Stimulated activated CD8-positive, alpha-beta memory T cell treated with anti-CD3 and anti-CD28 coated beads, Interleukin-4, amount 100 ng/mL, for 4 hours (primary cell): ENCODE results near the gene LRRFIP1.

Experiments
- DNase-seq, 2 donors: peaks; one replicate each; pipeline ENCODE4 v3.0.0-alpha.2; 2020; ENCODE audit warnings: low read depth in 2 of 2, low spot score in 1 of 2

Gene LRRFIP1

DNA sequence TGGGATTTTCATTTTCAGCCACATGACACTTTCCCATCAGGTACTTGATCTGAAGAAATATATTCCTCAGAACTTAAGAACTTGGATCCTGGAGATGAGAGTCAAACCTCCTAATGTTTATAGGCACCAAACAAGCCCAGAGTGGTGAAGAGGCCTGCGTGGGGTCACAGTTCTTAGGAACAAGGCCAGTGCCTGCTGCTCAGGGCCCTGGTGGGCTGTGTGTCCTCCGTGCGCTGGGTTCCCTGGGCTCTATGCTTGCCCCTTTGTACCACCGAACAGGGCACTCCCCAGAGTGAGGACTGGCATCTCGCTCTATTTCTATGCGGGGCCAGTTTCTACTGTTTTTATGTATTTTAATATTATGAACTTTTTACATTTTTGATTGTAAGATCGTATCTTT, 95.2 kb downstream of the LRRFIP1 start:
- DNase-seq = no peak

- no peak for DNase-seq
Observed at GRCh38 chr2:237723023-237723422, 95.6 kb downstream of the LRRFIP1 start.

- no peak for DNase-seq
Observed at GRCh38 chr2:237723602-237724001, 96.2 kb downstream of the LRRFIP1 start.

DNA sequence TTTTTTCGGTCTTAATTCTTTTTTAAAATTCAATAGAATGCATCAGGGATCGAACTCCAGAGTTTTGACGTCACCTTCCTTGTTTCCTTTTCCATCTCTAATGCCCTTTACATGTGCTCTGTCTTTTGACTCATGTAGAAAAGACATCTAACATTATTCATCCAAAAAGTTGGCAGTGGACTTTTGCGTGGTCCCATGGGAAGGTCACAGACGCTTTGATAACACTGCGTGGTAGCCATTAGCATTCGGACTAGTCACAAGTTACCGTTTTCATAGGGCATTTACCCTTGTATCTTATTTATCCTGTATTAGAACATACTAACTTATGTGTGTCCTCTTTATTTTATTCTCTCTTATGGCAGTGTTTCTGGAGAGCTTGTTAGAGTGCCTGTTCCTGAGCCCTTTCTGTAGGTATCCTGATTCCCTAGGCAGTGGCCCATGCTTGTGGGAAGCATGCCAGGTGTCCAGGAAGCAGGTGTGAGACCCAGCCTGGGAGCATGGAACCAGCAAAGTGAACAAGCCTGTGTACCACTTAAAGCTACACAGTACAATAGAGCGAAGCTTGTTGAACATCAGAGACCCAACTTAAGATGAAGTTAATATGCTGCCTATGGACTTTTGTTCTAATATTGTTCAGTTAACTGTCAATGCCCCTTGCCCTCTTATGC, 97.6 kb downstream of the LRRFIP1 start:
- DNase-seq = no peak

- no peak for DNase-seq
Observed at GRCh38 chr2:237725661-237726060, 98.3 kb downstream of the LRRFIP1 start.

- DNase-seq = no peak
Observed at GRCh38 chr2:237726401-237726830, 99.0 kb downstream of the LRRFIP1 start.

DNA sequence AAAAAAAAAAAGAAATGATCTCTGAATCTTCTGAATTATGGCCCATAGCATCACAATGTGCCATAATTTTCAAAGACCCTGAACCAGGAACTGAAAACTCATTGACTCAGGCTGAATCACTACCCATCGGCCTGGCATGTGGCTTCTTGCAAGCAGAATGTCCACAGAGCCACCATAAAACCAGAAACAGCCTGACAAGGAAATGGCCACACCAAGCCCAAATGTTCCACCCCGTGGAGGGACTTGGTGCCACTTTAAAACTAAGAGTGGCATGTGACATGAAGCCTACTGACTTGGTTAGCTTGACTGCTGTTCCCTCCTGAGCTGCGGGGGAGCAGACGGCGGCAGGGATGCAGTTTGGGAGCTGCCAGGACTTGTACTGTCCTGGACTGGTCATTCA, 100.0 kb downstream of the LRRFIP1 start:
- no peak for DNase-seq

DNA sequence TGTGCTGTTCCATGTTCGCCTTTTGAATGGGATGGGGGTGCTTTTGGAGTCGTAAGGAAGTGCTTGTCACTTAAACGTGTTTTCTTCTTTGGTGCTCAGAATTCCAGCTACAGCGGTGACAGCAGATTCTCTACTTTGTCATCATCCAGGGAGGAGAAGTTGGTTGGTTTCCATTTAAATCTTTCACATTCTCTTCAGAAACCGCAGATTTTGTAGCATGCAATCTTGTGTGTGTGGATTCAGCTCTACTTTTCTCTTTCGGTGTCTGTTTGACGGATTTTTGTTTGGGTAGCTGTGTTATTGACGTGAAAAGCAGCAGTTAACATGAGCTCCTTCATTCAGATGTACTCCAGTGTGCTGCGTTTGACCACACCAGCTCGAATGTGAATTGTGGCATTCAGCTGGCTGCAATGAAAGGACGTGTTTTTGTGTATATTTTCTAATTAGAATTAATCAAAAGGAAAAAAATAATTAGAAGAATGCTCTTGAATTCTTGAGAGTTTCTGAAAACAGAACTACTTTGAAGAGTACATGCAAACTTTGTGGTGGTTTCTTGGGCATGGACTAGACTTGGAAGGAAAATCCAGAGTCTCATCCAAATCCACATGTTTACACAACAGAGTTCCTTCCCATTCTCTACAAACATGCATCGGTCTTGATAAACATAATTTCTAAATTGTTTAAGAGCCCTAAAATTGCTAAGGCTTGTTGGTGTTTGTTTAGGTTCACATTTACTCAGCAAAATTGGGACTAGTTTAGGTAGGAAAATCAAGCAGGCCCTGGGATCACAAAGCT, 102.5 kb downstream of the LRRFIP1 start:
- no peak for DNase-seq

GRCh38 chr2:237731663-237732062, 104.3 kb downstream of the LRRFIP1 start:
- no peak for DNase-seq

DNA sequence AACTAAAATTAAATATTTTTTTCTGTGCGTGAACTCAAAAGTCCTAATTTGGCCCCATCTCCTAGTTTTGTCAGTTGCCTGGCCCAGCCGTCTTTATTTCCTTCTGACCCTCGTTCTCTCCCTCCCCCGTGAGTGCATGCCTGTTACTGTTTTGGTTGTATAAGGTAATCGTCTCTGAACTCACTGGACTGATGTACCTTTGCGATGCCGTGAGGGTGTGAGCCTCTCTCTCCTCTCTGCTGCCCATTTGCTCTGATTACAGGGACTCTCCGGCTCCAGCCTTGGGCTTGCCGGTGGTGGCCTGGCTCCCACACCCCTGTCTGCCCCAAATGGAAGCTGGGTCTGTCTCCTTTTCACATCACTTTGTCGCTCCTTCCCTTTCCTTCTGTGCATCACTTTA, 104.7 kb downstream of the LRRFIP1 start:
- no peak for DNase-seq

DNA sequence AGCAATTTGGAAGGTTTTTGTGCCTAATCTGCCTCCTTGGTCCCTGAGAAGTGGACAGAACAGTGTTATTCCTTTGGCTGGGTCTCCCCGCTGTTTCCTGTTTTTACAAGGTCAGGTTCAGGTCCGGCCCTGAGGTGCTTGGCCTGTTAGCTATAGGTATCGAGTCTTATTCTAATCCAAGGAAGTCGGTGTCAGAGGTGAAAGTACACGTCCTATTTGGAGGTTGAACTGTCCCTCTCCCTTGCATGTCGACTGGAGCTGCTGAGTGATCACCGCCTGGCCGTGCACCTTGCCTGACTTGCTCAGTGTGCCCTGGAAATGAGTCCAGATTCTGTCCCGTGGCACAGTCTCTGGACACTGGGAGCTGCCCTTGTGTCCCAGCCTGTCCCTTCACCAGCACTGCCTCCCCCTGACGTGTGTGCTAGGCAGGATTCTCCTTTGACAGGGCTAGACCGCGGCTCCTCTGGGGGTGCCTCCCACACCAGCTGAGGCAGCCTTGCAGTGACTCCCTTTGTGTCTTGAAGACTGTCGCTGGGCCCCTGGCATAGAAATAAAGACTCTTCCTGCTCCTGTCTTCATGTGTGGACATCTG, 105.5 kb downstream of the LRRFIP1 start:
- no peak for DNase-seq

- no peak for DNase-seq
Observed at GRCh38 chr2:237733677-237734300, 106.4 kb downstream of the LRRFIP1 start.

GRCh38 chr2:237734905-237735623, 107.7 kb downstream of the LRRFIP1 start:
- no peak for DNase-seq

GRCh38 chr2:237735798-237736197, 108.4 kb downstream of the LRRFIP1 start:
- no peak for DNase-seq

GRCh38 chr2:237736783-237737182, 109.4 kb downstream of the LRRFIP1 start:
- DNase-seq = no peak

DNA sequence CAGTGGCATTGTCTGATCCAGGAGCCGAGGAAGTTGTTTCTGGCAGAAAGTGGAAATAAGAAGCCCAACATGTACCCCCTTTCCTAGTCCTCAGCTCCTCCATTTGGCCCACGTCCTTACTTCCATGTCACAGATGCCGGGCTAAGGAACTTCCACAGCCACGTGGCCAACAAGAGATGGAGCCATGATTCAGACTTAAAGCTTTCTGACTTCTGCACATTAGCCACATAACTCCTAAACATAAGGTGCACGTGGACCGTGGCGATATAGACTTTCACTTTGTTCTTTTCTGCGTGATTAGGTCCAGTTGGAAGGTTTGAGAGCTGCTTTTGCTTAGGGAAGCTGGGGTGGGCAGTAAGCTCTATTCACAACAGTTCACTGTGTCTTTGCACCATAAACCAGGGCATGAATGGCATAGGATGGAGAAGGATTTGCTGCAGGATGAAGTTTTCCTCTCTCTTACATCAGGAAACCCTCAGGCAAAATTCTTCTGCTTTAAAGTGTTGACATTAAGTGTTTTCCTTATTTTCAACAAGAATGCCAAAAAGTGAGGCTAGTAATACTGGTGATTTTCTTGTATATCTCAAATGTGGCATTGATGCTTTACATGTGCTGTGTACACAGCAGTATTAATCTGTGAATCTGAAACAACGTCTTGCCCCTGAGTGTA, 109.9 kb downstream of the LRRFIP1 start:
- DNase-seq = no peak

- DNase-seq = no peak
Observed at GRCh38 chr2:237738255-237738654, 110.9 kb downstream of the LRRFIP1 start.

GRCh38 chr2:237739101-237739500, 111.7 kb downstream of the LRRFIP1 start:
- DNase-seq = no peak

GRCh38 chr2:237742191-237742590, 114.8 kb downstream of the LRRFIP1 start:
- DNase-seq = no peak

DNA sequence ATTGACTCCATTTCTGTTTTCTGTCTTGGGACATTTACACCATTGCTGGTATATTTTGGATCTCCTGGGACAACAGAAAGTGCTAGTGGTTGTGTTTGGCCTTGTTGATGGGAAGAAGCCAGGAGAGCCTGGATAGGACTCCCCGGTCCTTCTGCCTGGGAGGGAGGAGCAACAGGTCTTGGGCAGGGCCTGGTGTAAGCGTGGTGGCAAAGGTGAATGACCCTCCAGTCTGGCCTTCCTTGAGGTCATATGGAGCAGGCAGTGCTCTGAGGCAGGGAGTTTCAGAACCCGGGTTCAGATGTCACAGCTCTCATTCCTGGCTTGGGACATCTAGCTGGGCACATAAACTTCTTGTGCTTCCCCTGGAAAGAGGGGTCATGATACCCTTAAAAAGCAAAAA, 115.2 kb downstream of the LRRFIP1 start:
- DNase-seq = no peak

GRCh38 chr2:237743024-237743423, 115.6 kb downstream of the LRRFIP1 start:
- DNase-seq = no peak
